ENCODE measurements around the gene TPX2. TPM values are rescaled to one million over a fixed set of nuclear protein-coding genes. Genes with fewer than 3 reads are reported as not detected.

The TPX2 gene
- polyA plus RNA-seq, 1 donor from 2014 or later, result 2.1 TPM

DNA sequence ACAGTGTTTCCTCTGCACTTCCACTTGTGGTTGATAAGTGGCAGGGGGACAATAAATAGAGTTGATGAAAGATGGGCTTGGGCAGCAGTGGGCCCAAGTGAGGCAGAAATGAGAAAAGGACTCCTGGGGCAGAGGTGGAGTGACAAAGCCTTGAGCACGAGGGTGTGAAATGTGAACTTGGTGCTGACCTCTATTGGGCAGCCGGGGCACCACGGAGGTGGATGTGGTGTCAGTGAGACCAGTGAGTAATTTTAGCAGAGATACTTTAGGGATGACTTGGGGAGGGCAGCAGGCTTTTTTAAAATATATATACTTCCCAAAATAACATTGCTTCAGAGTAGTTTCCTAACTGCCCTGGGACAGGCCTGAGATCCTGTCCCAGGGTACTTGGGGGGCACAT, 49.5 kb downstream of the TPX2 start:
- no peak overlapping the region for H3K4me2 ChIP-seq (ENCODE audit: low read length)
- H2AFZ ChIP-seq (ENCODE audit: low read depth, low read length), result no peak overlapping the region
- H3K27ac ChIP-seq (ENCODE audit: low read length), result no peak overlapping the region
- no peaks in the 10 kb centered on the region for H3K9me2 ChIP-seq (ENCODE audit: insufficient read depth, low read length)
- TF ChIP-seq EP300 (conservative IDR thresholded peaks at IDR 0.05; ENCODE audit: poor library complexity, severe bottlenecking), result no peak
- no peak for TF ChIP-seq EZH2 (IDR thresholded peaks at IDR 0.05; ENCODE audit: borderline replicate concordance, insufficient read depth, low read length, poor library complexity, severe bottlenecking)
- TF ChIP-seq TAF1 (IDR thresholded peaks at IDR 0.05; ENCODE audit: low read depth), result no peak
- no peak for TF ChIP-seq RAD21 (conservative IDR thresholded peaks at IDR 0.05)
- H3K9ac ChIP-seq (ENCODE audit: low read length), result no peak overlapping the region
- no peaks in the 10 kb centered on the region for H3K9me3 ChIP-seq (ENCODE audit: low read length)
- no peaks in the 10 kb centered on the region for H4K20me1 ChIP-seq (ENCODE audit: insufficient read depth)
- no peaks in the 10 kb centered on the region for H3K79me2 ChIP-seq (replicated peaks; ENCODE audit: insufficient read depth, low read length)
- no peaks in the 10 kb centered on the region for H3F3A ChIP-seq (ENCODE audit: insufficient read depth, low read length, poor library complexity, severe bottlenecking)
- no peaks in the 10 kb centered on the region for H3K36me3 ChIP-seq (ENCODE audit: insufficient read depth, low read length)
- H3K4me3 ChIP-seq (ENCODE audit: low read length), result no peak overlapping the region
- no peaks in the 10 kb centered on the region for H3K27me3 ChIP-seq (ENCODE audit: insufficient read depth, low read depth, low read length)

GRCh38 chr20:31790401-31790800, 51.3 kb downstream of the TPX2 start:
- Histone ChIP-seq H4K20me1 (ENCODE audit: insufficient read depth) (no peaks in the 10 kb centered on the region), H3K9me3 (ENCODE audit: low read length) (no peaks in the 10 kb centered on the region), H3K36me3 (ENCODE audit: insufficient read depth, low read length) (peaks cover 6% of the 10 kb centered on the region), H3K27ac (ENCODE audit: low read length) (no peak overlapping the region), H3K9ac (ENCODE audit: low read length) (no peak overlapping the region), H3K4me3 (ENCODE audit: low read length) (no peak overlapping the region), H3K79me2 (replicated peaks; ENCODE audit: insufficient read depth, low read length) (no peaks in the 10 kb centered on the region), H2AFZ (ENCODE audit: low read depth, low read length) (no peak overlapping the region), H3K9me2 (ENCODE audit: insufficient read depth, low read length) (no peaks in the 10 kb centered on the region), H3K4me2 (ENCODE audit: low read length) (no peak overlapping the region), H3F3A (ENCODE audit: insufficient read depth, low read length, poor library complexity, severe bottlenecking) (no peaks in the 10 kb centered on the region), H3K27me3 (ENCODE audit: insufficient read depth, low read depth, low read length) (no peaks in the 10 kb centered on the region)
- TF ChIP-seq TAF1 (IDR thresholded peaks at IDR 0.05; ENCODE audit: low read depth) (no peak), POLR2AphosphoS5 (IDR thresholded peaks at IDR 0.05) (no peak), SMC3 (conservative IDR thresholded peaks at IDR 0.05; ENCODE audit: poor library complexity) (no peak), EZH2 (IDR thresholded peaks at IDR 0.05; ENCODE audit: borderline replicate concordance, insufficient read depth, low read length, poor library complexity, severe bottlenecking) (no peak), MXI1 (conservative IDR thresholded peaks at IDR 0.05; ENCODE audit: poor library complexity, severe bottlenecking) (no peak), RAD21 (conservative IDR thresholded peaks at IDR 0.05) (no peak), CTCF (IDR thresholded peaks at IDR 0.05; ENCODE audit: poor library complexity, severe bottlenecking) (no peak), EP300 (conservative IDR thresholded peaks at IDR 0.05; ENCODE audit: poor library complexity, severe bottlenecking) (no peak), REST (IDR thresholded peaks at IDR 0.05; ENCODE audit: borderline replicate concordance) (no peak)
